ENCODE measurements around the gene MINDY4.

The MINDY4 gene

GRCh38 chr7:30743371-30744074, 27.7 kb upstream of the MINDY4 start:
- no peak for DNase-seq

- DNase-seq = no peak
Measured at GRCh38 chr7:30744075-30744417, 27.2 kb upstream of the MINDY4 start.

- no peak for DNase-seq
Measured at GRCh38 chr7:30745261-30745941, 25.8 kb upstream of the MINDY4 start.

GRCh38 chr7:30750010-30750409, 21.2 kb upstream of the MINDY4 start:
- DNase-seq = no peak

- DNase-seq = no peak
Measured at GRCh38 chr7:30750683-30751650, 20.2 kb upstream of the MINDY4 start.

GRCh38 chr7:30751696-30752273, 19.4 kb upstream of the MINDY4 start, which contains the start of gene INMT:
Gene INMT (plus strand): TSS chr7:30752135. CDS start chr7:30752151, 16 bp downstream.
- DNase-seq = no peak

- no peak for DNase-seq
Measured at GRCh38 chr7:30752484-30752883, 18.7 kb upstream of the MINDY4 start.

- DNase-seq = no peak
Measured at GRCh38 chr7:30752979-30753378, 18.2 kb upstream of the MINDY4 start.

GRCh38 chr7:30754315-30754877, 16.8 kb upstream of the MINDY4 start:
- no peak for DNase-seq

GRCh38 chr7:30755384-30756154, 15.6 kb upstream of the MINDY4 start:
- no peak for DNase-seq

GRCh38 chr7:30757342-30757692, 13.9 kb upstream of the MINDY4 start:
- no peak for DNase-seq

GRCh38 chr7:30760514-30761213, 10.6 kb upstream of the MINDY4 start:
- no peak for DNase-seq

GRCh38 chr7:30761214-30762156, 9.7 kb upstream of the MINDY4 start:
- DNase-seq = no peak

GRCh38 chr7:30764030-30764975, 6.9 kb upstream of the MINDY4 start:
- no peak for DNase-seq

GRCh38 chr7:30765408-30765807, 5.8 kb upstream of the MINDY4 start:
- no peak for DNase-seq

GRCh38 chr7:30770845-30771173, 408 bp upstream of the MINDY4 start:
- no peak for DNase-seq

GRCh38 chr7:30771880-30772425, 736 bp downstream of the MINDY4 start:
- DNase-seq = no peak

GRCh38 chr7:30772984-30773383, 1.8 kb downstream of the MINDY4 start:
- DNase-seq = no peak

GRCh38 chr7:30775992-30776391, 4.8 kb downstream of the MINDY4 start:
- no peak for DNase-seq

Measured in NCI-H526 treated with DMSO at 0.1 percent for 48 hours (cell line).